Gastrocnemius medialis (tissue), 4 donors: ENCODE results near the gene ACACB.

Experiments used
- CTCF ChIP-seq, 5 experiments: fragments of 450-650 bp in 3 of 5; fragments of 200-600 bp in 2 of 5; sonication (generic) in 2 of 5; IDR thresholded peaks in 4 of 5; conservative IDR thresholded peaks in 1 of 5; 1 replicate in 4 of 5; 2 replicates in 1 of 5; pipeline ENCODE4 v1.5.1; 2016 to 2019; ENCODE audit warnings: antibody characterized with exemption in 5 of 5, mild to moderate bottlenecking in 3 of 5, moderate library complexity in 3 of 5
- POLR2A ChIP-seq, 2 donors: fragments of 450-650 bp; IDR thresholded peaks; one replicate each; pipeline ENCODE4 v1.6.1; 2017; ENCODE audit warnings: antibody characterized with exemption in 2 of 2, mild to moderate bottlenecking in 2 of 2, moderate library complexity in 2 of 2

GRCh38 chr12:109092497-109093021 lies 23.8 kb upstream of the ACACB start:
- no peak for TF ChIP-seq POLR2A (IDR thresholded peaks at IDR 0.05)
- no peak for TF ChIP-seq CTCF (IDR thresholded peaks at IDR 0.05 in 4 of 5, conservative IDR thresholded peaks at IDR 0.05 in 1 of 5)
